SU-DHL-6 (cell line): Measurements from ENCODE around the gene GPRC5A.

Experiments
- H2AFZ ChIP-seq: fragments of 200-600 bp; sonication (generic); 2 replicates; pipeline ENCODE4 v1.6.1; 2014; ENCODE audit warnings: low read depth, mild to moderate bottlenecking, moderate library complexity, mixed read lengths, antibody characterized with exemption, low read length; ENCODE audit not compliant: severe bottlenecking
- H3F3A ChIP-seq: fragments of 200-600 bp; shearing (Covaris generic); 2 replicates; pipeline ENCODE4 v1.6.0; 2016; ENCODE audit warnings: antibody characterized with exemption, mild to moderate bottlenecking; ENCODE audit not compliant: insufficient read depth
- H3K27ac ChIP-seq: fragments of 200-600 bp; sonication (generic); 2 replicates; pipeline ENCODE4 v1.5.1; 2016; ENCODE audit warnings: low read depth, mild to moderate bottlenecking, low read length, moderate library complexity, mixed read lengths
- H3K27me3 ChIP-seq: fragments of 200-600 bp; sonication (generic), shearing (Covaris generic); 2 replicates; pipeline ENCODE4 v1.6.0; 2014; ENCODE audit warnings: mild to moderate bottlenecking, low read length
- H3K36me3 ChIP-seq: fragments of 200-600 bp; sonication (generic); 2 replicates; pipeline ENCODE4 v1.6.1; 2014; ENCODE audit warnings: mild to moderate bottlenecking, low read length, mixed read lengths
- H3K4me2 ChIP-seq: fragments of 300-600, 200-600 bp; shearing (Covaris generic), sonication (generic); 2 replicates; pipeline ENCODE4 v1.6.0; 2014; ENCODE audit warnings: low read length, low read depth, mild to moderate bottlenecking; ENCODE audit not compliant: poor library complexity, severe bottlenecking
- H3K4me3 ChIP-seq: fragments of 200-600 bp; sonication (generic); 2 replicates; pipeline ENCODE4 v1.5.1; 2014; ENCODE audit warnings: antibody characterized with exemption, low read length, mild to moderate bottlenecking, mixed read lengths; ENCODE audit not compliant: insufficient read depth, poor library complexity, severe bottlenecking
- H3K79me2 ChIP-seq: fragments of 200-600 bp; sonication (generic); 2 replicates; pipeline ENCODE4 v1.6.1; 2014; ENCODE audit warnings: mild to moderate bottlenecking, low read length, moderate library complexity; ENCODE audit not compliant: insufficient read depth
- H3K9ac ChIP-seq: fragments of 200-600 bp; sonication (generic); 2 replicates; pipeline ENCODE4 v1.7.0; 2014; ENCODE audit warnings: mild to moderate bottlenecking, low read length
- H3K9me2 ChIP-seq: fragments of 200-600 bp; sonication (generic); replicated peaks from 2 replicates; pipeline ENCODE4 v1.6.1; 2014; ENCODE audit warnings: low read length; ENCODE audit not compliant: insufficient read depth
- H3K9me3 ChIP-seq: fragments of 200-600 bp; sonication (generic); 2 replicates; pipeline ENCODE4 v1.6.1; 2014; ENCODE audit warnings: low read length, mixed read lengths; ENCODE audit not compliant: insufficient read depth
- H4K20me1 ChIP-seq: fragments of 200-600 bp; sonication (generic); 2 replicates; pipeline ENCODE4 v1.6.1; 2014; ENCODE audit warnings: low read depth, mild to moderate bottlenecking, antibody characterized with exemption, low read length, moderate library complexity, mixed read lengths
- EZH2phosphoT487 ChIP-seq: fragments of 200-600 bp; sonication (generic), shearing (Covaris generic); conservative IDR thresholded peaks from 2 replicates; pipeline ENCODE4 v1.6.1; 2018; ENCODE audit warnings: mild to moderate bottlenecking, antibody characterized with exemption, low read length, moderate library complexity, mixed read lengths
- TF ChIP-seq, protein P1 (sequence below): fragments of 200-600 bp; sonication (generic); IDR thresholded peaks from one replicate; pipeline ENCODE4 v1.5.1; 2017; ENCODE audit warnings: antibody characterized with exemption, mild to moderate bottlenecking, low read length, moderate library complexity; ENCODE audit not compliant: insufficient read depth, poor library complexity, severe bottlenecking

The GPRC5A gene

DNA sequence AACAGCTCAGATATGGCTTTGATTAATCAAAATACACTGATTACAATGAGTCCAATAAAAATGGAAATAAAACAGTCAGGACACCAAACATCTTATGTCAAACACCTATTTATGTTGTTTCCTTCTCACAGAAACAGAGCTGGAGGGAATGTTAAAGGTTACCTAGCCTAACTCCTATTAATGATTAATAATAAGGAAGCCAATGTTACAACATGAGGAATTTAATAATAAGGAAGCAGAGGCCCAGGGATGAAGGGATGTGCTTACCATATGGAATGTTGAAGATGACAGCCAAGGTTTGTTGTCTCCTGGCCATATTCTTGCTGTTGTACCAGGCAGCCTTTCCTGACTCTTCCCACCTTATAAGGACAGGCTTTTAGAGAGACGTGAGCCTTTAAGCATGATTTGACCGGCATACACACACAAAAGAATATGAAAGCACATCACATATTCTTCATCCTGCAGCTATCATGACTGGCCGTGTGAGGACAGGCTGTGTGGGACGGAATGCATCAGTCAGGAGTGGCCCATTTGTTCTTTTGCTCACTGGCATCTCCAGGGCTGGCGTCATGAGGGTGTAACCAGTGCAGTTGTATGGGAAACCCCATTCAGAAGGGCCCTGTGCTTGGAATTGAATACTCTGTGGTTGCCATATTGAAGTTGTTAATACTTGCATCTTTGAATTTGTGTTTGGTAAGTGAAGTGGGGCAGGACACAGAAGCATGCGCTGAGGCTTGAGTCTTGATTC, 63.7 kb downstream of the GPRC5A start:
- H3K27me3 ChIP-seq: no peaks in the 10 kb centered on the region
- no peak overlapping the region for H3K4me2 ChIP-seq
- H3K79me2 ChIP-seq: no peaks in the 10 kb centered on the region
- TF ChIP-seq, protein P1, sequence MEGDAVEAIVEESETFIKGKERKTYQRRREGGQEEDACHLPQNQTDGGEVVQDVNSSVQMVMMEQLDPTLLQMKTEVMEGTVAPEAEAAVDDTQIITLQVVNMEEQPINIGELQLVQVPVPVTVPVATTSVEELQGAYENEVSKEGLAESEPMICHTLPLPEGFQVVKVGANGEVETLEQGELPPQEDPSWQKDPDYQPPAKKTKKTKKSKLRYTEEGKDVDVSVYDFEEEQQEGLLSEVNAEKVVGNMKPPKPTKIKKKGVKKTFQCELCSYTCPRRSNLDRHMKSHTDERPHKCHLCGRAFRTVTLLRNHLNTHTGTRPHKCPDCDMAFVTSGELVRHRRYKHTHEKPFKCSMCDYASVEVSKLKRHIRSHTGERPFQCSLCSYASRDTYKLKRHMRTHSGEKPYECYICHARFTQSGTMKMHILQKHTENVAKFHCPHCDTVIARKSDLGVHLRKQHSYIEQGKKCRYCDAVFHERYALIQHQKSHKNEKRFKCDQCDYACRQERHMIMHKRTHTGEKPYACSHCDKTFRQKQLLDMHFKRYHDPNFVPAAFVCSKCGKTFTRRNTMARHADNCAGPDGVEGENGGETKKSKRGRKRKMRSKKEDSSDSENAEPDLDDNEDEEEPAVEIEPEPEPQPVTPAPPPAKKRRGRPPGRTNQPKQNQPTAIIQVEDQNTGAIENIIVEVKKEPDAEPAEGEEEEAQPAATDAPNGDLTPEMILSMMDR: no peak
- TF ChIP-seq EZH2phosphoT487: no peak
- H3K4me3 ChIP-seq: no peak overlapping the region
- no peaks in the 10 kb centered on the region for H3F3A ChIP-seq
- no peaks in the 10 kb centered on the region for H4K20me1 ChIP-seq
- no peaks in the 10 kb centered on the region for H3K9me3 ChIP-seq
- no peak overlapping the region for H3K9ac ChIP-seq
- no peaks in the 10 kb centered on the region for H3K36me3 ChIP-seq
- H3K27ac ChIP-seq: no peak overlapping the region
- no peaks in the 10 kb centered on the region for H3K9me2 ChIP-seq
- H2AFZ ChIP-seq: no peak overlapping the region

DNA sequence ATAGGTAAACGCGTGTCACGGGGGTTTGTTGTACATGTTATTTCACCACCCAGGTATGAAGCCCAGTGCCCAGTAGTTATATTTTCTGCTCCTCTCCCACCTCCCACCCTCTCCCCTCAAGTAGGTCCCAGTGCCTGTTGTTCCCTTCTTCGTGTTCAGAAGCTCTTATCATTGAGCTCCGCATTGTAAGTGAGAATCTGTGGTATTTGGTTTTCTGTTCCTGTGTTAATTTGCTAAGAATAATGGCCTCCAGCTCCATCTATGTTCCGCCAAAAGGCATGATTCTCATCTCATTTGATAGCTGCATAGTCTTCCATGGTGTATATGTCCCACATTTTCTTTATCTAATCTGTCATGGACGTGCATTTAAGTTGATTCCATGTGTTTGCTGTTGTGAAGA, 67.5 kb downstream of the GPRC5A start:
- no peaks in the 10 kb centered on the region for H4K20me1 ChIP-seq
- no peak for TF ChIP-seq EZH2phosphoT487
- TF ChIP-seq, protein P1: no peak
- no peak overlapping the region for H3K27ac ChIP-seq
- H3K4me2 ChIP-seq: no peak overlapping the region
- no peaks in the 10 kb centered on the region for H3K79me2 ChIP-seq
- no peaks in the 10 kb centered on the region for H3K9me3 ChIP-seq
- no peak overlapping the region for H2AFZ ChIP-seq
- no peaks in the 10 kb centered on the region for H3K36me3 ChIP-seq
- H3K9ac ChIP-seq: no peak overlapping the region
- no peaks in the 10 kb centered on the region for H3K9me2 ChIP-seq
- no peaks in the 10 kb centered on the region for H3K27me3 ChIP-seq
- H3K4me3 ChIP-seq: no peak overlapping the region
- no peaks in the 10 kb centered on the region for H3F3A ChIP-seq

GRCh38 chr12:12960639-12961209, 69.4 kb downstream of the GPRC5A start:
- H3K4me3 ChIP-seq: no peak overlapping the region
- TF ChIP-seq, protein P1: no peak
- no peak for TF ChIP-seq EZH2phosphoT487
- H4K20me1 ChIP-seq: no peaks in the 10 kb centered on the region
- H3K4me2 ChIP-seq: no peak overlapping the region
- H3K27me3 ChIP-seq: no peaks in the 10 kb centered on the region
- no peak overlapping the region for H3K27ac ChIP-seq
- no peaks in the 10 kb centered on the region for H3K79me2 ChIP-seq
- H2AFZ ChIP-seq: no peak overlapping the region
- no peaks in the 10 kb centered on the region for H3F3A ChIP-seq
- H3K9me2 ChIP-seq: no peaks in the 10 kb centered on the region
- no peaks in the 10 kb centered on the region for H3K9me3 ChIP-seq
- no peaks in the 10 kb centered on the region for H3K36me3 ChIP-seq
- H3K9ac ChIP-seq: no peak overlapping the region
